ENCODE data around the gene NIFK. TPM values are rescaled to one million over a fixed set of nuclear protein-coding genes. Genes with fewer than 3 reads are reported as not detected.
"Not testable (repeated sequence)": the region's sequence is repeated elsewhere in the genome, so short reads cannot be mapped to it uniquely, and the experiment has no call there.

The NIFK gene
- total RNA-seq, 2 donors from 2014 or later: 57.7 to 66.6 TPM

DNA sequence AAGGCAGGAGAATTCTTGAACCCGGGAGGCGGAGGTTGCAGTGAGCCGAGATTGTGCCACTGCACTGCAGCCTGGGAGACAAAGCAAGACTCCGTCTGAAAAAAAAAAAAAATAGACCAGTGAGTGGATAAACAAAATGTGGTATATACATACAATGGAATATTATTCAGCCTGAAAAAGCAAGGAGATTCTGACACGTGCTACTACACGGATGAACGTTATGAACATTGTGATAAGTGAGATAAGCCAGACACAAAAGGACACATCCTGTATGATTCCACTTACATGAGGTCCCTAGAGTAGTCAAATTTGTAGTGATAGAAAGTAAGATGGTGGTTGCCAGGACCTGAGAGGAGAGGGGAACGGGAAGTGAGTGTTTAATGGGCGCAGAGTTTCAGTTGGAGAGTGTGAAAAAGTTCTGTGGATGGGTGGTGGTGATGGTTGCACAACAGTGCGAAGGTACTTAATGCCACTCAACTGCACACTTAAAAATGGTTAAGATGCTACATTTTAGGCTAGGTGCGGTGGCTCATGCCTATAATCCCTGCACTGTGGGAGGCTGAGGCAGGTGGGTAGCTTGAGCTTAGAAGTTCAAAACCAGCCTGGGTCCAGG lies 38.3 kb downstream of the NIFK start:
- DNase-seq (ENCODE audit: low spot score): no peak
- intact Hi-C loops (cut with DNase I): no loop called here
- 87% methylated on average over 11 of the region's 11 CpGs for WGBS
- no peaks in the 10 kb centered on the region for H3K9me3 ChIP-seq
- no peak overlapping the region for H3K27ac ChIP-seq
- no peak for TF ChIP-seq POLR2A (IDR thresholded peaks at IDR 0.05)
- TF ChIP-seq, protein P1, sequence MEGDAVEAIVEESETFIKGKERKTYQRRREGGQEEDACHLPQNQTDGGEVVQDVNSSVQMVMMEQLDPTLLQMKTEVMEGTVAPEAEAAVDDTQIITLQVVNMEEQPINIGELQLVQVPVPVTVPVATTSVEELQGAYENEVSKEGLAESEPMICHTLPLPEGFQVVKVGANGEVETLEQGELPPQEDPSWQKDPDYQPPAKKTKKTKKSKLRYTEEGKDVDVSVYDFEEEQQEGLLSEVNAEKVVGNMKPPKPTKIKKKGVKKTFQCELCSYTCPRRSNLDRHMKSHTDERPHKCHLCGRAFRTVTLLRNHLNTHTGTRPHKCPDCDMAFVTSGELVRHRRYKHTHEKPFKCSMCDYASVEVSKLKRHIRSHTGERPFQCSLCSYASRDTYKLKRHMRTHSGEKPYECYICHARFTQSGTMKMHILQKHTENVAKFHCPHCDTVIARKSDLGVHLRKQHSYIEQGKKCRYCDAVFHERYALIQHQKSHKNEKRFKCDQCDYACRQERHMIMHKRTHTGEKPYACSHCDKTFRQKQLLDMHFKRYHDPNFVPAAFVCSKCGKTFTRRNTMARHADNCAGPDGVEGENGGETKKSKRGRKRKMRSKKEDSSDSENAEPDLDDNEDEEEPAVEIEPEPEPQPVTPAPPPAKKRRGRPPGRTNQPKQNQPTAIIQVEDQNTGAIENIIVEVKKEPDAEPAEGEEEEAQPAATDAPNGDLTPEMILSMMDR (IDR thresholded peaks at IDR 0.05): no peak
- no peak for TF ChIP-seq POLR2AphosphoS5 (IDR thresholded peaks at IDR 0.05)
- H3K4me1 ChIP-seq (replicated peaks): no peaks in the 10 kb centered on the region
- no peaks in the 10 kb centered on the region for H3K27me3 ChIP-seq (replicated peaks; ENCODE audit: insufficient read depth)
- no peaks in the 10 kb centered on the region for H3K36me3 ChIP-seq
- no peak overlapping the region for H3K4me3 ChIP-seq

DNA sequence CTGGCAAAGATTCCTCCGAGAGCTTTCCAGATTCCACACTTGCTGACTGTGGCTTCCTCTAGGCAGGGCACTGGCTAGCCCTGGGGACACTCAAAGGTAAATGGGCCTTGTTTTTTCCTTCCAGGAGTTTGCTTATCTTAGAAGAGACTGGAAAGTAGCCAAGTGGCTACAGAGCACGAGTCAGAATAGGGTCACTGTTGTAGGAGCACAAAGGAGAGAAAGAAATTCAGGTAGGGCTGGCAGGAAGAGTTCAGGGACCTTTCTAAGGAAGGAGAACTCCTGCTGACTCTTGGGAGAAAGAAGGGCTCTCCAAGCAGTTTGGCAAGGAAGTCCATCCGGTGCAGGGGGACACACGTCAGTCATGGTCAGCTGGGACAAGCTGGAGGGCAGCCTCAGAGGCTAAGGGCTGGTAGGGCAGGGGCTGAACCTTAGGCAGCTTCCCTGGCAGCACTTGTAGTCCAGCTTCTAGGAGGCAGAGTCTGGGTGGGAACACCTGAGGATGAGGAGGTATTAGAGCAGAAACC lies 39.5 kb downstream of the NIFK start:
- Histone ChIP-seq H3K27me3 (replicated peaks; ENCODE audit: insufficient read depth) (no peaks in the 10 kb centered on the region), H3K9me3 (no peaks in the 10 kb centered on the region), H3K27ac (no peak overlapping the region), H3K4me3 (no peak overlapping the region), H3K36me3 (no peaks in the 10 kb centered on the region), H3K4me1 (replicated peaks) (no peaks in the 10 kb centered on the region)
- DNase-seq (ENCODE audit: low spot score): no peak
- 40% methylated on average over 4 of the region's 4 CpGs for WGBS
- TF ChIP-seq POLR2AphosphoS5 (IDR thresholded peaks at IDR 0.05) (no peak), POLR2A (IDR thresholded peaks at IDR 0.05) (no peak)
- TF ChIP-seq, protein P1 (IDR thresholded peaks at IDR 0.05): no peak
- intact Hi-C loops (cut with DNase I): no loop called here

DNA sequence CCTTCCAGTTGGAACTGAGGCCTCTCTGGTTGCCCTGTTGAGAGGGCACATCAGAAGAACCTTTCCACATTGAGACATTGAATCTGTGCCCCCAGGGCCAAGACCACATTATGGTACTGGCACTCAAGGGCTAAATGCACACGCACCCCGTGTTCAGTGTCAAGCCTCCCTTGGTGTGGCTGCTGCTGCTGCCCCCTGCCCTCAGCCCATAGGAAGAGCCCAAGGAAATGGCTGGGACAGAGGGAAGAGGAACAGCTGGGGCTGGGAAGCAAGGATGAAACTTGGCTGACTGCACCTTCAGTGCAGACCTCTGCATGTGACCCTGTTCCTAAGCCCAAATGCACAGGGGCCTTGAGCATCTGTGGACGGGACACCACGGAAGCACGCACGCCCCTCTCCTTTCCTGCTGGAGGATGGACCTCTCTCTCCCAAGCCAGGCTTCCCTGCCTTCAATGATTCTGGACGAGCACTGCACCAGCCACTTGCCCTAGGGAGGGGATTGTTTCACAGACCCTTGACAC lies 40.2 kb downstream of the NIFK start:
- H3K36me3 ChIP-seq: no peaks in the 10 kb centered on the region
- H3K27me3 ChIP-seq (replicated peaks; ENCODE audit: insufficient read depth): no peaks in the 10 kb centered on the region
- H3K9me3 ChIP-seq: no peaks in the 10 kb centered on the region
- DNase-seq (ENCODE audit: low spot score): no peak
- intact Hi-C loops (cut with DNase I): no loop called here
- no peak overlapping the region for H3K27ac ChIP-seq
- TF ChIP-seq, protein P1 (IDR thresholded peaks at IDR 0.05): no peak
- TF ChIP-seq POLR2AphosphoS5 (IDR thresholded peaks at IDR 0.05): no peak
- TF ChIP-seq POLR2A (IDR thresholded peaks at IDR 0.05): no peak
- 92% methylated on average over 7 of the region's 7 CpGs for WGBS
- no peak overlapping the region for H3K4me3 ChIP-seq
- H3K4me1 ChIP-seq (replicated peaks): no peaks in the 10 kb centered on the region

DNA sequence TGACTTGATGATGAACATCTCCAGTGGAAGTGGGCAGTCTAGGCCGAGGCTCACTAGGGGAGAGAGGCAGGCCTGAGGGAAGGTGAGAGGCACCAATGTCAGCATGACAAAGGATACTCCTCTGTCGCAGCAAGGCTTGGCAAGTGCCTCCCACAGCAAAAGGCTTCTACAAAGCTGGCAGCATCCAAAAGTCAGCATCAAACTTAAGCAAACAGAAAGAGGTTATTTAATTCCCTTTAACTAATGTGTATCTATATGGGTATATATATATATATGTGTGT lies 41.6 kb downstream of the NIFK start:
- Histone ChIP-seq H3K36me3 (no peaks in the 10 kb centered on the region), H3K27ac (no peak overlapping the region), H3K4me3 (no peak overlapping the region), H3K27me3 (replicated peaks; ENCODE audit: insufficient read depth) (no peaks in the 10 kb centered on the region), H3K9me3 (no peaks in the 10 kb centered on the region), H3K4me1 (replicated peaks) (no peaks in the 10 kb centered on the region)
- intact Hi-C loops (cut with DNase I): no loop called here
- DNase-seq (ENCODE audit: low spot score): no peak
- WGBS: 67% methylated on average over 2 of the region's 2 CpGs
- TF ChIP-seq POLR2AphosphoS5 (IDR thresholded peaks at IDR 0.05): no peak

DNA sequence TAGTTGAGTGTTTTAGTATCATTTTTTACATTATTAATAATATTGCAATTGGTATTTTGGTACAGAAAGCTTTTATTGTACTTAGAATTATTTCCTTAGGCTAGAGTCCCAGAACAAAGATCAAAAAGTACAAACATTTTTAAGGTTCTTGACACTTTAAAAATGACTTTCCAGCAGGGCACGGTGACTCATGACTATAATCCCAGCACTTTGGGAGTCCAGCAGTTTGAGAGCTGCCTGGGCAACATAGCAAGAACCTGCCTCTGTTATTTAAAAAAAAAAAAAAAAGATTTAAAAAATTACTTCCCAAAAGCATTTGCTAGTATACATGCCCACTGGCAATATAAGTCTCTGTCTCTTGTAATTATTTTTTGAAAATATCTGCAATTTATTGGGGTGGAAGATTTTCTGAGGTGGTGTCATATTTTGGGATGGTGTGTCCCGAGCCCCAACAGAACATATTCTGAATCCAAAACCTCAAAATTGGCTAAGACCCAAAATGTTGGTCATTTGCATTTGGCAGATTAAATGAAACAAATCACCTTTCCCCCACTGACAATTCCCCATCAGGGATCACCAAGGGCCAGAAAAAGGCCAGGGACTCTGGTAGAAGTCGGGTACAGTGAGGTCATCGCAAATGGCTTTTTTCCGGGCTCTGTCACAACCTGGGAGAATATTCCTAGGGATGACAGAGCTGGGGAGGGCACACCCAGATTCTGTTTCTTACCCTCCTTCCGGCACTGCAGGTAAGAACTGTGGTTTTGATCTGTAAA lies 42.1 kb downstream of the NIFK start:
- intact Hi-C loops (cut with DNase I): no loop called here
- Histone ChIP-seq H3K4me1 (replicated peaks) (no peaks in the 10 kb centered on the region), H3K27ac (no peak overlapping the region), H3K9me3 (no peaks in the 10 kb centered on the region), H3K36me3 (no peaks in the 10 kb centered on the region), H3K27me3 (replicated peaks; ENCODE audit: insufficient read depth) (no peaks in the 10 kb centered on the region), H3K4me3 (no peak overlapping the region)
- WGBS: 73% methylated on average over 6 of the region's 6 CpGs
- TF ChIP-seq POLR2AphosphoS5 (IDR thresholded peaks at IDR 0.05) (no peak), POLR2A (IDR thresholded peaks at IDR 0.05) (no peak)
- TF ChIP-seq, protein P1 (IDR thresholded peaks at IDR 0.05): no peak
- DNase-seq (ENCODE audit: low spot score): no peak

DNA sequence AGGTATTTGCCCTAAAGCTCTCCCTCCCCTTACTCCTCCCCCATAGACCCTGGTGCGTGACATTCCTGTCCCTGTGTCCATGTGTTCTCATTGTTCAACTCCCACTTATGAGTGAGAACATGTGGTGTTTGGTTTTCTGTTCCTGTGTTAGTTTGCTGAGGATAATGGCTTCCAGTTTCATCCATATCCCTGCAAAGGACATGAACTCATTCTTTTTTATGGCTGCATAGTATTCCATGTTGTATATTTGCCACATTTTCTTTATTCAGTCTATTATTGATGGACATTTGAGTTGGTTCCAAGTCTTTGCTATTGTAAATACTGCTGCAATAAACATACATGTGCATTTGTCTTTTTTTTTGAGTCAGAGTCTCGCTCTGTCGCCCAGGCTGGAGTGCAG lies 46.1 kb downstream of the NIFK start:
- 98% methylated on average over 3 of the region's 3 CpGs for WGBS
- H3K27me3 ChIP-seq (replicated peaks; ENCODE audit: insufficient read depth); H3K4me3 ChIP-seq; H3K27ac ChIP-seq; DNase-seq (ENCODE audit: low spot score); H3K36me3 ChIP-seq; H3K4me1 ChIP-seq (replicated peaks); H3K9me3 ChIP-seq; intact Hi-C loops (cut with DNase I): not testable (repeated sequence)
